Suprapubic skin (tissue), 4 donors: Measurements from ENCODE around the gene LEF1. TPM values are rescaled to one million over a fixed set of nuclear protein-coding genes. Genes with fewer than 3 reads are reported as not detected.
A peak's percentile ranks its signal among the peaks of the same experiment; 100 is the strongest.

Source experiments
- DNase-seq, 2 donors: peaks; one replicate each; pipeline ENCODE4 v3.0.0-alpha.2; 2019; ENCODE audit warnings: low spot score in 2 of 2
- H3K27ac ChIP-seq: fragments of 200-600 bp; sonication (generic); one replicate; pipeline ENCODE4 v1.5.1; 2019
- H3K27me3 ChIP-seq: fragments of 200-600 bp; sonication (generic); one replicate; pipeline ENCODE4 v1.5.1; 2019
- H3K36me3 ChIP-seq: fragments of 200-600 bp; sonication (generic); one replicate; pipeline ENCODE4 v1.5.1; 2019
- H3K4me1 ChIP-seq: fragments of 200-600 bp; sonication (generic); one replicate; pipeline ENCODE4 v1.5.1; 2019
- H3K4me3 ChIP-seq: fragments of 200-600 bp; sonication (generic); one replicate; pipeline ENCODE4 v1.5.1; 2019; ENCODE audit warnings: mild to moderate bottlenecking
- H3K9me3 ChIP-seq: fragments of 200-600 bp; sonication (generic); one replicate; pipeline ENCODE4 v1.5.1; 2019
- EP300 ChIP-seq: sonication (generic); formaldehyde crosslinking; IDR thresholded peaks from one replicate; pipeline ENCODE4 v1.6.1; 2017; ENCODE audit warnings: antibody characterized with exemption
- POLR2A ChIP-seq, 2 donors: fragments of 450-650 bp; IDR thresholded peaks; one replicate each; pipeline ENCODE4 v1.6.1; 2017; ENCODE audit warnings: antibody characterized with exemption in 2 of 2, mild to moderate bottlenecking in 2 of 2, moderate library complexity in 2 of 2
- POLR2AphosphoS5 ChIP-seq, 3 donors: sonication (generic); formaldehyde crosslinking; IDR thresholded peaks; one replicate each; pipeline ENCODE4 v1.6.1; 2017; ENCODE audit warnings: antibody characterized with exemption in 3 of 3
- WGBS: methylation state at CpG from one replicate; pipeline ENCODE4 v1.1.5; 2018; 5-methylcytosine and 5-hydroxymethylcytosine counted together
- total RNA-seq, 4 donors: library from RNA; depleted of rRNA; stranded (reverse); fragments of >200 nt; gene quantifications; one replicate each; pipeline ENCODE4 v1.1.0, GENCODE V29; 2016
- TF ChIP-seq, protein P1 (sequence below), 2 donors: fragments of 200-600 bp in 1 of 2; fragments of 450-650 bp in 1 of 2; sonication (generic) in 1 of 2; IDR thresholded peaks; one replicate each; pipeline ENCODE4 v1.5.1; 2016 to 2019; ENCODE audit warnings: antibody characterized with exemption in 2 of 2, mild to moderate bottlenecking in 1 of 2, moderate library complexity in 1 of 2

LEF1 gene
- total RNA-seq, 4 donors from 2014 or later = 7.2 to 23.4 (median 14.5) TPM

DNA sequence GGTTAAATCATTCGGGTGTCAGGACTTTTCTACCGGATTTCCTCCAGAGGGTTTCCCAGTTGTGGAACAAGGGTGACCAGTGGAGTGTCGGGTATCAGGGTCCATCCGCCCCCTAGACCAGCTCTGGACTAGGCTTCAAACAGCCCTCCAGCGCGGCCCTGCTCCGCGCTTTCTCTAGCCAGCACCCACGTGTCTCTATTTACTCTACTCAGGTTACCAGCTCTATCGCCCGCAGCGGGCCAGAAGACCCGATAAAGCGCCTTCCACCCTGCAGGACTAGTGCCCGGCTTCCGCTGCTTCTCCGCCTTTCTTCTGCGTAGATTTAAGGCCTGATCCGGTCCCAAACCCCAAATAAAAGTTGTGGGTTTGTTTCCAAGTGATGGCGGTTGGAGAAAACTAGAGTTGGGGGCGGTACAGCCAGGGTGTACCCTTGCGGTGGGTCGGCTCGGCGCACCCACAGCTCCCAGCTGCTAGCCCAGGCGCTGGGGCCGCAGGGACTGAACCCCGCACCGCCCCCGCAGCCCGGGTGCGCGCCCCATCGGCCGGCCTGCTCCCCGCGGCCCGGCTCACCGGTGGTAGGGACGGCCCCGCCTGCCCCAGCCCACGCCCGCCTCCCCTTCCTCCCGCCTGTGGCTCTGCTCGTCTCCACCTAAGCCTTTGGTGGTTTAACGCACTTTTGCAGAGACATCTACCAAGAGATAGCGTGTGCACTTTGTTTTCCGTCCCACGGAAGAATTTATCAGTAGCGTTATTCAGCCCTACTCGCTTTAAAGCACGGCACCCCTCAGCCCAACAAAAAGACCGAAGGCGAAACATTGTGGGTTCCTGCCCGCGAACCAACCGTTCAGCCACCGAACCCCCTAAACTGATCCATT, 2.1 kb downstream of the LEF1 start:
- Histone ChIP-seq H3K36me3 (no peaks in the 10 kb centered on the region), H3K4me1 (peaks cover 33% of the 10 kb centered on the region), H3K27me3 (peaks cover 88% of the 10 kb centered on the region), H3K9me3 (no peaks in the 10 kb centered on the region), H3K4me3 (peak overlapping the region; percentile 78), H3K27ac (no peak overlapping the region)
- no peak for TF ChIP-seq POLR2AphosphoS5 (IDR thresholded peaks at IDR 0.05)
- TF ChIP-seq, protein P1, sequence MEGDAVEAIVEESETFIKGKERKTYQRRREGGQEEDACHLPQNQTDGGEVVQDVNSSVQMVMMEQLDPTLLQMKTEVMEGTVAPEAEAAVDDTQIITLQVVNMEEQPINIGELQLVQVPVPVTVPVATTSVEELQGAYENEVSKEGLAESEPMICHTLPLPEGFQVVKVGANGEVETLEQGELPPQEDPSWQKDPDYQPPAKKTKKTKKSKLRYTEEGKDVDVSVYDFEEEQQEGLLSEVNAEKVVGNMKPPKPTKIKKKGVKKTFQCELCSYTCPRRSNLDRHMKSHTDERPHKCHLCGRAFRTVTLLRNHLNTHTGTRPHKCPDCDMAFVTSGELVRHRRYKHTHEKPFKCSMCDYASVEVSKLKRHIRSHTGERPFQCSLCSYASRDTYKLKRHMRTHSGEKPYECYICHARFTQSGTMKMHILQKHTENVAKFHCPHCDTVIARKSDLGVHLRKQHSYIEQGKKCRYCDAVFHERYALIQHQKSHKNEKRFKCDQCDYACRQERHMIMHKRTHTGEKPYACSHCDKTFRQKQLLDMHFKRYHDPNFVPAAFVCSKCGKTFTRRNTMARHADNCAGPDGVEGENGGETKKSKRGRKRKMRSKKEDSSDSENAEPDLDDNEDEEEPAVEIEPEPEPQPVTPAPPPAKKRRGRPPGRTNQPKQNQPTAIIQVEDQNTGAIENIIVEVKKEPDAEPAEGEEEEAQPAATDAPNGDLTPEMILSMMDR (IDR thresholded peaks at IDR 0.05) = no peak
- no peak for TF ChIP-seq EP300
- no peak for TF ChIP-seq POLR2A (IDR thresholded peaks at IDR 0.05)
- WGBS = 12% methylated on average over 30 of the region's 58 CpGs
- no peak for DNase-seq

DNA sequence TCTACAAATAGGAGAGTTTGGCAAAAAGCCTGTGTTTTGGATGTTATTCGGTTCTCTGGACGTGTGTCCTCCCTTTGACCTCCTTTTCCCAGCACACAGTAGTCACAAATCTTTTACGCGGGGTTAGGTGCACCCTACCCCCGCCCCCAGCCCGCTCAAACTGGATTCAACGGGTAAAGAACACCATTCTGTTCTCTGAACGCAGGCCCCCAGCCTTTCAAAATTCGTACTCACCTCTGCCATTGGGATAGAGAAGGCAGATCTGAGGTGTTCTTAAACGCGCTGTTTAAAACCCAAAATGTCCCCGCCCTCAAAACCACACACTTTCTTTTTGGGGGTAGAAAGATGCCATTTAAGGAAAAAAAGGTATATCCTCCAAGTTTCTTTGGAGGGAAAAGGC, 2.7 kb downstream of the LEF1 start:
- no peak for DNase-seq
- H3K27me3 ChIP-seq = peaks cover 82% of the 10 kb centered on the region
- H3K9me3 ChIP-seq = no peaks in the 10 kb centered on the region
- TF ChIP-seq POLR2AphosphoS5 (IDR thresholded peaks at IDR 0.05) = no peak
- TF ChIP-seq POLR2A (IDR thresholded peaks at IDR 0.05) = no peak
- TF ChIP-seq, protein P1 (IDR thresholded peaks at IDR 0.05) = no peak
- TF ChIP-seq EP300 = no peak
- no peak overlapping the region for H3K27ac ChIP-seq
- 49% methylated on average over 12 of the region's 12 CpGs for WGBS
- peak overlapping the region; percentile 78 for H3K4me3 ChIP-seq
- no peaks in the 10 kb centered on the region for H3K36me3 ChIP-seq
- H3K4me1 ChIP-seq = peaks cover 30% of the 10 kb centered on the region

DNA sequence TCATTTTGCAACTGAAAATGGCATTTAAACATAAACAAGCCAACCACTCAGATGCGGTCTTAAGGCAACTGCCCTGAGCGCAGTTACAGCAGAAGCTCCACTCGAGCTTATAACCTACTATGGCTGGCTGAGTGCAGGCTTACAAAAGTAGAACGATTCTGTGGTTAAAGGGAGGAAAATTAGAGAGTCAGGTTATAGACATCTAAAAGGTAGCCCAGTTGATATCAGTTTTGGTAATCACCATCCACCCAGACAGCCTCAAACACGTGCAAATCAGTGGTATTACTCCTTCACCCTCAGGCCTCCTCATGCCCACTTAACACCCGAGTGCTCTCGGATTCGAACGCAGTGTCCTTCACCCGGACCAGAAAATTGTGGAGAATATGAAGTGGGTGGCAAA, 3.1 kb downstream of the LEF1 start:
- DNase-seq = no peak
- H3K4me1 ChIP-seq = peaks cover 30% of the 10 kb centered on the region
- TF ChIP-seq EP300 (no peak), POLR2A (IDR thresholded peaks at IDR 0.05) (no peak), POLR2AphosphoS5 (IDR thresholded peaks at IDR 0.05) (no peak)
- TF ChIP-seq, protein P1 (IDR thresholded peaks at IDR 0.05) = no peak
- no peak overlapping the region for H3K27ac ChIP-seq
- H3K27me3 ChIP-seq = peaks cover 77% of the 10 kb centered on the region
- no peaks in the 10 kb centered on the region for H3K9me3 ChIP-seq
- no peaks in the 10 kb centered on the region for H3K36me3 ChIP-seq
- H3K4me3 ChIP-seq = peak overlapping the region; percentile 78
- WGBS = 70% methylated on average over 10 of the region's 10 CpGs

DNA sequence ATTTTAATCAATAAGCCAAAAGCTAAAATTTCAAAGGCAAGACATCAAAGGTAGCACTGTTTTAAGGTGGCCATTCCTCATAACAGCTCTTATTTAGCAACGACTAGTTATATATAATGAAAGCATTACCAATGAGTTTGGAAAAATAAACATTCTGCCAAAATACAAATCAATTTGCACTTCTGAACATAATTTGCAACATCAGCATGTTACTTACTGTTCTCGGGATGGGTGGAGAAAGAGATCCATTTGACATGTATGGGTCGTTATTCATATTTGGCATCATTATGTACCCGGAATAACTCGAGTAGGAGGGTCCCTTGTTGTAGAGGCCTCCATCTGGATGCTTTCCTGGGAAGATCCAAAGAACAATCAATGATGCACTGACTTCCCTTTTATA, 5.4 kb downstream of the LEF1 start:
- Histone ChIP-seq H3K27ac (no peak overlapping the region), H3K9me3 (no peaks in the 10 kb centered on the region), H3K27me3 (peaks cover 58% of the 10 kb centered on the region), H3K4me3 (no peak overlapping the region), H3K36me3 (no peaks in the 10 kb centered on the region), H3K4me1 (peaks cover 22% of the 10 kb centered on the region)
- no peak for DNase-seq
- WGBS = 68% methylated on average over 5 of the region's 5 CpGs
- TF ChIP-seq POLR2A (IDR thresholded peaks at IDR 0.05) (no peak), EP300 (no peak), POLR2AphosphoS5 (IDR thresholded peaks at IDR 0.05) (no peak)
- TF ChIP-seq, protein P1 (IDR thresholded peaks at IDR 0.05) = no peak

DNA sequence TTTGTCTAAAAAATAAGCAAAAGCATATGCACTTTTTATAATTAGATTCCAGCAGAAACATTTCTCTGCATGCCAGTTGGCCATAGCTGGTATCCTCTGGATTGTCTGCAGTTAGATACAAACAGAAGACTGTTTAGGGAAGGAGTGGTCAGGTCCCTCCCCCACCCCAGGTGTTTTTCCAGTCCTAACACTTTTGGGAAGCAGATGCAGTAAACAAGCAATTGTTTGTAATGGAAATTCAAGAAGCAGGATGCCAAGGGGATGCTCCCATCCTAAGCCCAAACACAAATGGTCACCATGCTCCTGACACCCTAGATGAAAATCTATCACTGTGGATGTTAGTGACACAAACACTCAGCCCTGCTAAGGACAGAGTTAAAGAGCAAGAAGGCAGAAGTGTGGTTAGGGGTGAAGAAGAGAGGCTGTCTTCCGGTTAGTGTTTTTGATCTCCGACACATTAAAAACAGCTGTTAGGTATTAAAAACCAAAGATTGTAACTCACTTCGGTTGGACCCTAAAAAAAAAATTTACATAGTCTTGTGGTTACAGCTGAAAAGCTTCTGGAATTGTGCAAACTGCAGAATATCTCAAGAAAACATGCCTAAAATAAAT, 7.9 kb downstream of the LEF1 start:
- no peaks in the 10 kb centered on the region for H3K36me3 ChIP-seq
- peaks cover under 1% of the 10 kb centered on the region for H3K4me1 ChIP-seq
- no peak for DNase-seq
- H3K27ac ChIP-seq = no peak overlapping the region
- H3K9me3 ChIP-seq = no peaks in the 10 kb centered on the region
- WGBS = 62% methylated on average over 3 of the region's 3 CpGs
- H3K27me3 ChIP-seq = peaks cover 42% of the 10 kb centered on the region
- H3K4me3 ChIP-seq = no peak overlapping the region
- no peak for TF ChIP-seq POLR2A (IDR thresholded peaks at IDR 0.05)
- TF ChIP-seq EP300 = no peak
- TF ChIP-seq, protein P1 (IDR thresholded peaks at IDR 0.05) = no peak
- TF ChIP-seq POLR2AphosphoS5 (IDR thresholded peaks at IDR 0.05) = no peak
